SHP77 treated with DMSO at 0.1 percent for 48 hours (cell line): ENCODE measurements around the gene NFIA.
"Not testable (repeated sequence)": the region's sequence is repeated elsewhere in the genome, so short reads cannot be mapped to it uniquely, and the experiment has no call there.

Source experiments
- DNase-seq: peaks from one replicate; lab custom pipeline; 2025; lab: John Stamatoyannopoulos, UW

NFIA gene

DNA sequence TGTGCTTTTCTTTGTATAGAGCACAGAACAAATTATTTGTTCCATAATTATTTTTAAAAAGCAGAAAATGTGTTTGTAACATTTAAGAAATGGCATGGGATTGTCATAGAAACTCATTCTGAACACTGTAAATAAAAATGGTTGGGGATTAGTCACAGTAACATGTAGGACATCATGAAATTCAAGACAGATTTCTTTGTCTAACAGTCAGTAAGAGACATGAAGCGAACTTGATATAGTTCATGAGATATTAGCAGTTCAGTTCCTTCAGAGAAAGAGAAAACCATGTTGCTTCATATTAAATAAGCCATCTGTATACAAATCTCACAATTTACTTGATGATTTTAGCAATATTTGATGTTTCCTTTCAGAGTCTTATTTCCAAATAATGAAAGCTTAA, 19.7 kb downstream of the NFIA start:
- no peak for DNase-seq

DNA sequence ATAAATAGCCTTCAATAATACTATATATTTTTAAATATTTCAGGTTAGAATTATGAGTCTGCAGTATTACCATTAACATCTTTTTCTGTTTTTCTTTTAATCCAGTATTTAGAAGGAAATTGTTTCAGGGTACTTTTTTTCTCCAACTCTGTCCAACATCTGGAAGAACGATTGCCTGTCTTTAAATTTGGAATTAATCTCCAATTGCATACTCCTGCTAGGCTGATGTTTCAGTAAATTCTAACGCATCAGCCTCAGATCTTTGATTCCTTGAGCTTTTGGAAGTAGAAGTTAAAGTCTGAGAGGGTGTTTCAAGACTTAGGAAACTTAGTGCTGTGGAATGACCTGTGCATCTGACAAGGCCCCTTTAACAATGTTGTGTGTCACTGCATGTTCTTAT, 20.3 kb downstream of the NFIA start:
- DNase-seq, result no peak

DNA sequence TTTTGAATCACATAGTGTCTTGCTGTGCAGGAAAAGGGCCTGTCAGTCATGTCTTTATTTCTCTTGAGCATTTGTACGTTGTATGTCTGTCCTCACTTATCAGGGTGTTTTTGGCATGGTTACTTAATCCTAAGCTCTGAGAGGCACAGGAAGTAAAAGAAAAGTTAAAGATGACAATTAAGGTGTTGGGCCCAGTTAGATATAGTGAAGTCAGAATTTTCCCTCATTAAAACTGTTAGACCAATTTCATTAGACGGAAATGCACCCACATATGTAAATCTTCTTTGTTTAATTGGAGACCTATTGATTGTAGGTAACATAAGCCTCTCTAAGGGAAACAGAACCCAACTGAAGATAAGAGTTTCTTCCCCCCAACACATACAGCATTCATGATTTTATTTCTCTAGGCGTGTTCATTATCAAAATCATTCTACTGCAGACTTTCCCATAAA, 21.9 kb downstream of the NFIA start:
- no peak for DNase-seq

DNA sequence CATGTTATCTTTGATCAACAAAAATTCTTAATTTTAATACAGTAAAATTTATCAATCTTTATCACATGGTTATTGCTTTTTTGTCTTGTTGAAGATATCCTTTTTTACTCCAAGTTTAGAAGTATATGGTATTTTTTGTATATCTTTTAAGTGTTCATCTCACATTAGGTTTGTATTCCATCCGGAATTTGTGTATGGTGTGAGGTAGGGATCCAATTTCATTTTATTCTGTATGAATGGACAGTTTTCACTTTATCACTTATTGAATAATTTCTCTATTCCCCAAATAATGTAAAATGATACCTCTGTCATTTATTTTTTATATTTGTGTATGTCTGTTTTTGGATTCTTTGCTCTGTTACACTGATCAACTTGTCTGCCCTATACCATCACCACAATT, 25.3 kb downstream of the NFIA start:
- DNase-seq, result no peak

DNA sequence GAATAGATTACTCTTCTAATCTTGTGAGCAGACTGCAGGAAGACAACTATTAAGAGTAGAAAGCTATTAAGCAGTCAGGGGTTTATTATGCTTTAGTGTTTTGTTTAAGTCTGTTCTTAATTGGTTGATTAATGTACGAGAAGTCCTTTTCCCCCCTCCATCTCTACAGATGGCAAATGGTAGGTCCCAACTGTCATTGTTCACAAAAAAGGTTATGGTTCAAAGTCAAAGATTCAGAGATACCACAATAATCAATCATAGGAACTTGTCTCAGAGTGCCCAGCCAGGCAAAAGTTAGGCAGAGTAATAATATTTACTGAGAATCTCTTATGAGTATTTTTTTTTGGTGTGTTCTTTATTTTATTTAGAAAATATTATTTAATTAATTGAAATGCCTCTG, 26.8 kb downstream of the NFIA start:
- DNase-seq, result no peak

DNA sequence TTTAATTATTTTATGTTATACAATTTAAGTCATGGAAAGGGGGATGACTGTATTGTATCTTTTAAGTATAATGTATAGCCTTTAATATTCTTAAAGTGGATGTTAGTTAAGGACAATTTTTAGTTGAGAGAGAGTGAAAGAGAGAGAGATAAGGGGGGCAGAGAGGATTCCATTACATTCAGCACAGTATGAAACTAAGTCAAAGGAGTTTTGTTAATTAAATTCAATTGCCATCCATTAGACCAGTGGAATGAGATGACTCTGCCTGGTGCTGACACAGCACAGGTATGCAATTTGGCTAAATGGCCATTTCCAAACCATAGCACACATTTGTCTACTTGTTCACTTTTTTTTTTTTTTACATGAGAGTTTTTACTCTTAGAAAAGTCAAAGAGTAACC, 27.5 kb downstream of the NFIA start:
- no peak for DNase-seq

DNA sequence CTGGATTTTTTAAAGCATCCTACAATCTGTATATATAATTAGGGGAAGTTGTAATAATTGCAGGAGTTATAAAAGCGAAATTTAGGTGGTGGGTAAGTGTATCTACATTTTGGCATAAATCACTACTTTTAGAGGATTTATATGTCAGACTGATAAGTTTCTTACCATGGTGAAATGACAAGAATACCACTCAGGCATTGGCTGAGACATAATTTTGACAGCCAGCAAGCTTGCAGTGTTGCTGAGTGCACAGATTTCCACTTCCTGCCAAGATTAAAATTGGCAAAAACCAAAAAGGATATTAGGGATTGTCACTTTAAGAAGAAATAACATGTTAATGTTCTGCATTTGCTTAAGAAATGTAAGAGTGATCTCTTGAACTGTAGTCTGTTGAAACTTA, 28.2 kb downstream of the NFIA start:
- no peak for DNase-seq

DNA sequence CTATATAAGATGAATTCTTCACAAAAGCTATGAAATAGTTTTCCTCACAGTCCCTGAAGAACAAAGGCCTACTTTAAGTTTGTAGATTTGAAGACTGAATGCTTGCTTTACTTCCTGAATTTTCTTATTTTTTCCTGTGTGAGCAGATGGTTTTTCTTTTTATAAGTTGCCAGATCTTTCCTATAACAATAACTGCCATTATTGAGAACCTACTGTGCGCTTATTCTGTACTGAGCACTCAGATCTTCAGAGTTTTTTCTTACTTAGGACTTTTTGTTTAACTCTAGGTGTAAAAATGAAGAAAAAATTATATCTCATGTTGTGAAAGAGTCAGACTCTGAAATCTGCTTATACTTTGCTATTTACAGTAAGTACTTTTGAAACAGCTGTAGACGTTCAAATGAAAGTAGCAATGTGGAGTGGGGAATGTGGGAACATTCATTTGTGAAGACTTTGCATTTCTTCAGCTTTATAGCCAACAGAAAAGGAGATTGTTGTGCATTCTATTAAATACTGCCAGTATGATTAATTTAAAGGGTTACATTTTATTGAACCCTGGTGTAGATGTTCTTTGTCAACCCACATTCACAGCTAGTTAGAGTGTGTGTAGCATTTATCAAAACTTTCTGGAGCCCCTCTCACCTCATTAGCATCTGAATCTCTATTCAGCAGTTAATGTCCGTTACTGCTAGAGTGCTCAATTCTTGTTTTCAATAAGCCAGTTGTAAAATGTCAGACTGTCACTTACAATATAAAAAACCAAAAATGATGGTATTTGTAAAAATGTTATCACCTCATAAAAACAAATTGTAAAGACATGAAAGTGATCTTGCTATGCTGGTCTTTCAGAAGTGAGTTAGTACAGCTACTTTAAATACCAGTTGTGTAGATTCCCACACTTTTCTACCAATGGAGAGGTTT, 29.0 kb downstream of the NFIA start:
- DNase-seq, result no peak

DNA sequence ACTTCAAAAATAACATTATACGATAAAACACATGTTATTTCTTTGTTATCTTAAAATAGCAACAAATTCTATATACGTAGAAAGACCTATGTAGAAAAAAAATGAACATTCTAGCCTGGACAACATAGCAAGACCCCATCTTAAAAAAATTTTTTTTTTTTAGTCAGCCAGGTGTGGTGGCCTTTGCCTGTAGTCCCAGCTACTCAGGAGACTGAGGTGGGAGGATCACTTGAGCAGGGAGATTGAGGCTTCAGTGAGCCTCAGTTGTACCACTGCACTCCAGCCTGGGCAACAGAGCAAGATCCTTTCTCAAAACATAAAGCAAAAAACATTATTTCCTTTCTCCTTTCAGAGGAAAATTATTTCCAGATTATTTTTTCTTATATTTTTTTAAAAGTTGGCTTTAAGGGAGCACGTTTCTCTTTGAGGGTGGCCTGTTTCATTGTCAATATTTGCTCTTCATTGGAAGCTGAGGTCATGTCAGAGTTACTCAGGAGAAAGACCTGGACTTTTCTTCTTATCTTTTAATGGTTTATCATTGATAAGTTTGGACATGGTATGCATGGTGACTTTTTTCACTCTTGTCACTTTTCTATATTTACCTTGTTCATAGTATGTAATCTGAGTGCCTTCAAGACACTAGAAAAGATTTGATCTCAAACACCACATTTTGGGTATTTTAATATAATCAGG, 32.0 kb downstream of the NFIA start:
- no peak for DNase-seq

DNA sequence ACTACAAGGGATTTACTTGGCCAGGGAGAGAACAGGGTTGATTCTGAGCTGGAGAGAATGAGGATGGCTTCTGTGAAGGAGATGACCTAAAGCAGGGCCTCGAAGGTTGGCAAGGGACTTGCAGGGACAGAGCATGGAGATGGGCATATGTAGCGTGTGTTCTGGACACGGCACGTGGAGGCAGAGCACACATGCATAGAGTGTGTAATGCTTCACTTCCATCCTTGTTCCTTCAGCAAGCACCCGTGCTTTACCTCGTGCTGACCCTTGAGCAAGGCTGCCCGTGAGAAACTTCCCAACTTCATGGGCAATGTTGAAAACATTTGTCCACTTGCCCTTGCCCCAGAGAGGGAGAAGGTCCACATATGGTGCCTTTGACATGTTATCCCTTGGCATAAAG, 33.1 kb downstream of the NFIA start:
- DNase-seq, result no peak

DNA sequence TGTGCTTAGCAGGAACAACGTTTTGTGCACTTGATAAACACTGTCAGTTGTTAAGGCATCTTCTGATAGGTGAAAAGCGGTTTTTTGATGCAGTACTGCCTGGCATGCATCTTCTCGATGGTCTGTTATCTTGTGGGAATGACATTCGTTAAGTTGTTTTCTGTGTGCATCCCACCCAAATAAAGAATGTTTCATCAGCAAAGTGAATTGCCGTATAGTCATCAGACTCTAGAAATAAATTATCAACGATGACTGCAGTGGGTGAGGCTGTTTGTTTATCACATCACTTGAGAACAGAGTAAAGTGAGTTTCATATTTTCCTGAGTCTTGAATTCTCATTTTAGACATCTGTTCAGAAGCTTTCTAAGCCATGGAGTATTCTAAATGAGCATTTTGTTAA, 34.1 kb downstream of the NFIA start:
- no peak for DNase-seq

DNA sequence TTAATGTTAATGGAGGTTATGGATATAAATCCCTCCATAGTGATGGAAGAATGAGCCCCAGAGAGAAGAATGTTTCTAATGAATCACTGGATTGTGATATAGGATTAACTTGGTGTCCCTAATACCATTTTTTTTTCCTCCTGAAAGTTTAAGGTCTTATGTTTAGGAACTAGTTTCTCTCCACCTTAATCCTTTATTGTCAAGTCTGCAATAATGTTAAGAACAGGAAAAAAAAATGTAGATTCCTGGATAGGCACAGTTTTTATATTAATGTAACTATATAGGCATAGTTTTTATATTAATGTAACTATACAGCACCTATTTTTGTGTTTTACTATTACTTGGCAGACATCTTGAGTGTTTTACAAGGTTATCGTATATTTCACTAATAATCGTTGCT, 34.9 kb downstream of the NFIA start:
- DNase-seq, result no peak

DNA sequence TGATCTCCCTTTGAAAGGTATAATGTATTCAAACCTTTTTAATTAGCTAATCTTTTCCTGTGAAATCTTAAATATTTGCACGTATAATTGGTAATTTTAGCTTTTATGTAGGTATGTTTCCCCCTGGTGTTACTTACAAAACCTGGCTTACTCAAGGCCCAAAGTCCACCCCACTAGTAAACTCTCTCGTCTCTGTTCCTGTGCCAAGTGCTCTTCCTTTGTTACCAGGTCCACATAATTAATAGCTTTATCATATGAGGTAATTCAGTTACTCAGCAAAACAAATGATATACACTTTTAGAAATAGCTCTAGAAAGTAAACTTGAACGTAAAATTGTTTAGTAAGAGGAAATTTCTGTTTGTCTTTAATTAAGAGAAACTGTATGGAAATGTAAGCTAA, 36.7 kb downstream of the NFIA start:
- no peak for DNase-seq

DNA sequence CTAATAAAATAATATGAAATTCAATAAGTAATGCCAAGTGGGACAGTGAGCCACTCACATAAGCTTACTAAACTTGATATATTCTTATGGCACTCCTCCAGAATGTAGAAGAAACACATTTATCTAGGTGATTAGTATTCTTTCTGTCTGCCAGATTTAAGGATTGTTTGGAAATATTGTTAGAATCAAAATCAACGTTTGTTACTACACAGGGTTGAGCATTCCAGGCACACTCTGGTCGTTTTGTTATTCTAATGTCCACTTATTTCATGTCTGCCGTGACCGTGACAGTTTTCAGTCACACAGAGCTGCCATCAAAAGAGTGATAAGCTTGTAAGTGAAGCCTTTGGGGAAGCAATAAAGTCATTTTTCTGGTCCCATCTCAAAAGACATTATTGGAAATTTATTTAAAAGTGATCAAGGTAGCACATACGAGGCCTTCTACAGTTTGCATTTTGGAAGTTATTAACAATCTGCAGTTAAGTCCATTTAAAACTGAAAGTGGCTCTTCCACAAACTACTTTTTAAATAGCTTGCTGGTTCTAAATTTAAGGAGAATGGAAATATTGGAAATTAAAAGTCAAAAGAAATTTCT, 38.0 kb downstream of the NFIA start:
- DNase-seq, result no peak

DNA sequence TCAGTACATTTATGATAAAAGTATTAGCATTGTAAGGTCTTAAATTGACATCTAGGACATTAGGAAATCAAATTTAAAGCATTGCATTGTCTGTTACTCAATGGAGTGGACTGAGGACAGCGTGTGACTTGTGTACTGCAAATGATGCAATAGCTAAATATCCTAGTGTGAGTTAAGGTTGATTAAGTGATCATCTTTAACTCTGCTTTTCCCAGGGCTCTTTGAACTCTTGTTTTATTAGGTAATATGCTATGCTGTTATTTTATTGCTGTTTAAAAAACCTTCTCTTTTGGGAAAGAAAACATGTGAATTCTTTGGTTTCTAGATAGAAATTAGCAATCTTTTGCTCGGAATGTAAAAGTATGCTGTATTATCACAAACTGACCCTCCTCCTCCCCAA, 38.6 kb downstream of the NFIA start:
- no peak for DNase-seq

DNA sequence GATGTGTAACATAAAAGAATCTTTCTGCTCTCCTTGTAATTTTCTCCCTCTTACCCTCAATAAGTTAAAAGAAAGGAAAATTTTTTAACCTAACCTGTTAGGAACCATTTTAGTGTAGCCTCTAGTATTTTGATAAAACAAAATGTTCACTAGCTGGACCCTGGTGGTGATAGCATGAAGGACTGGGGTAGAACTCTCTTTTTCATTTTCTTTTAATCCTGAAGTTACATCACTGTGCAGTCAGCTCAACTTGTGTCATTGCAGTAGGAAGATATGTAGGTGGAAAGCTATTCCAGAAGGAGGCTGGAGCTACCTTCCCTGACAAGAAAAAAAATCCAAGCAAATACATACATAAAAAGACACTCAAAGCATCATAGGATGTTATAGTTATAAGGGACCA, 39.3 kb downstream of the NFIA start:
- no peak for DNase-seq

DNA sequence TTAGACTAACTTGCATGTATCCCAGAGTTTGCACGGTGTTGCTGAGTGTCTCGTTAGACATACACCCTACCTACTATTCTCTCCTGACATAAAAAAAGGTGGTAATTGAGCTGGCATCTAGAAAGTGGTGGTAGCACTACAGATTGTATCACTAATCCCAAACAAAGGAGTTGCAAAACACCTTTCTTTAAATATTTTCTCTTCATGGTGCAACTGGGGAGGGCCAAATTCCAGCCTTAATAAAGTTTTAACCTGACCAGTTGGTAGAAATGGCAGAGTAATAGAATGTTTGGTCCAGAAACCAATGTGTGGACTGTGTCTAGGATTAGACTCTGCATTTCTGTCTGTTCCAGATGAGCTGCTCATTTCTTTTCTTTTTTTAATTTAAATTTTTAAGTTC, 40.0 kb downstream of the NFIA start:
- no peak for DNase-seq

DNA sequence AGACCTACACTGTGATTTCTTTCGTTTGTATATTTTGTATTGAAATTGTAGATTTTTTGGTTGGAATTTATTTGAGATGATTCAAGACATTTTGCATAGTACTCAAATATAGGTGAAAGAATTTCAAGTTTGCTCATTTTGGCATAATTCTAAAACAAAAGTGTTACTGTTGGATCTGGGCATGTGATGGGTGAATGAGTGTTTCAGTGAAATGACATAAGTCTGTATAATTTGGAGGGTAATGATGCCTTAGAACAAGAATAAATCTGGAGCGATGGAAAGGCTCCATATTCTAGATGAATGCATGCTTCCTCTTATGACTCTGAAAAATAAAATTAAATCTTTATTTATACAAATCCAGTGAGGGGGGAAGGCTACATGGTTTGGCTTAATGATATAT, 41.0 kb downstream of the NFIA start:
- no peak for DNase-seq

DNA sequence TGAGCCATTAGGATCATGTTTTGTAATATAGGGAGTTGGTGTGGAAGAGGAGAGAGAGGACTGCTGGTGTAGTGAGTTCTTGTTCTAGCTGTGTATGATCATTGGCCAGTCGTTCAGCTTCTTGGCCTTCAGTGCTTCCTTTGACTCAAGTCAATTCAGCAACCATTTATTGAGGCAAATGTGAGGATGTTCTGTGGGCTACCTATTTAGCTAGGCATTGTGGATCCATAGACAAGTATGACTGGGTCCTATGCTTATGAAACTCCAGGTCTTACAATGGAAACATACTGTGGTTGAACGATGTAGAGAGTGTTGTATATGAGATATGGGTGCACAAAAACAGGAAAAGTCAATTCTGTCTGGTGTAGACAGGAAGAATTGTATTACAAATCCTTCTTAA, 41.7 kb downstream of the NFIA start:
- no peak for DNase-seq

DNA sequence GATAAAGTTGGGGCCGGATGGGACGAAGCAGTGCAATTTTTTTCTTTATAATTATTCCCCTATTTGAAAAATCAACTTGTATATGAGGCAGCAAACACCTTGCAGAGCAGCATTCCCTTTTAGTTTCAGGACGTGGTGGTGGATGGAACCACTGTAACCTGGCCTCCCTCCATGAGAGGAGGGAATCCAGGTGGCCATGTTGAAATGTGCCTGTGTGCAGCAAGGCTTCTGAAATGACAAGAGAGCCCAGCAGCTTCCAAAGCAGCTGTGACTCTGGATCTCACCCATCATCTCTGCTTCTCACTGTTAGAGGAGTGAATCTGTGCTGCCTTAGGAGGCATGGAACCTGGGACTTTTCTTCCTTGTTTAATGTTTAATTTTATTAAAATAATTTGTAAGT, 42.3 kb downstream of the NFIA start:
- DNase-seq, result no peak

DNA sequence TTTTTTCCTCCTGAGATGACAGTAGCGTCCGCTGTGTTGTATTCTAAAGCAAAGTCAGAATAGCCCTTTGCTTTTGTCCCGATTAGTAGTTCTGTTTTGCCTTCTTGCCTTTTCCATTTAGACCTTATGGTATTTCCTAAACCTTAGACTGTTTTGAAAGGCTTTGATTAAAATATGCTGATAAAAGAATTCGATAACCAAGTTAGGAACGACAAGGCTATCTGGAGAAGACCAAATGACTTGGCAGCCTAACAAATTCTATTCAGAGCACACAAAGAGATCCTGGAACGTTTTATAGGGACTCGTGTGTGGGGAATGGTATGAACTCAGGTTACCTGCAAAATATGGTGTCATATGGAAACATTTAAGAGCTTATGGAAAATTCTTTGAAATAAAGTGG, 42.9 kb downstream of the NFIA start:
- no peak for DNase-seq

DNA sequence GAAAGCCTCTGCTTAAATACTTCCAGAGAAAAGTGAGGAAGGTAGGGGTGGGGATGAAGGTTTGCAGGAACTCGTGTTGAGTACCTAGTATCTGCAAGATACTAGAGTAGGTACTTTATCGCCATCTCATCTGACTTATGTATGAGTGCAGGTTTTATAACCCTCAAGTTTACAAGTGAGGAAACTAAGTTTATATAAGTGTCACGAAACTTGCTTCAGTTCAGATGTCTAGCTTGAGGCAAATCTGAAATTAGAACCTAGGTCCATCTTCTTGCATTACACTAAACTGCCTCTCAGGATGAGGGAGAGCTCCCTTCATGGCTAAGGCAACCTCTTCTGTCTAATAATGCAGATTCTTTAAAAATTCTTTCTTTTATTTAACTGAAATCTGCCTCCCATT, 43.5 kb downstream of the NFIA start:
- DNase-seq, result no peak

DNA sequence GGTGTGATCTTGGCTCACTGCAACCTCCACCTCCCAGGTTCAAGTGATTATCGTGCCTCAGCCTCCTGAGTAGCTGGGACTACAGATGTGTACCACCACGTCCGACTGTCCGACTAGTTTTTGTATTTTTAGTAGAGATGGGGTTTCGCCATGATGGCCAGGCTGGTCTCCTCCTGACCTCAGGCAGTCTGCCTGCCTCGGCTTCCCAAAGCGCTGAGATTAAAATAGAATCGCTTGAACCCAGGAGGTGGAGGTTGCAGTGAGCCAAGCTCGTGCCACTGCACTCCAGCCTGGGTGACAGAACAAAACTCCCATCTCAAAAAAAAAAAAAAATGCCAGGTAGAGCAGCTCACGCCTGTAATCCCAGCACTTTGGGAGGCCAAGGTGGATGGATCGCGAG, 44.5 kb downstream of the NFIA start:
- DNase-seq, result not testable (repeated sequence)
